BLaER1 (cell line): ENCODE measurements around the gene SAMD11.
"Not testable (repeated sequence)": the region's sequence is repeated elsewhere in the genome, so short reads cannot be mapped to it uniquely, and the experiment has no call there.

Experiments used
- H3K27ac ChIP-seq: shearing (Covaris generic); formaldehyde crosslinking; 2 replicates; pipeline ENCODE4 v1.8.1; 2022
- H3K27me3 ChIP-seq: shearing (Covaris generic); formaldehyde crosslinking; 2 replicates; pipeline ENCODE4 v1.8.1; 2022
- H3K36me3 ChIP-seq: shearing (Covaris generic); formaldehyde crosslinking; 2 replicates; pipeline ENCODE4 v1.8.1; 2022
- H3K4me1 ChIP-seq: shearing (Covaris generic); formaldehyde crosslinking; 2 replicates; pipeline ENCODE4 v1.8.1; 2022
- H3K4me2 ChIP-seq: shearing (Covaris generic); formaldehyde crosslinking; 2 replicates; pipeline ENCODE4 v1.8.1; 2022
- H3K4me3 ChIP-seq: shearing (Covaris generic); formaldehyde crosslinking; 2 replicates; pipeline ENCODE4 v1.8.1; 2022
- H3K9ac ChIP-seq: shearing (Covaris generic); formaldehyde crosslinking; 2 replicates; pipeline ENCODE4 v1.8.1; 2022
- H3K9me3 ChIP-seq: shearing (Covaris generic); formaldehyde crosslinking; 2 replicates; pipeline ENCODE4 v1.8.1; 2022
- H4K20me1 ChIP-seq: shearing (Covaris generic); formaldehyde crosslinking; 2 replicates; pipeline ENCODE4 v1.8.1; 2022
- Cebpa-rat ChIP-seq: shearing (Covaris generic); IDR thresholded peaks from 2 replicates; pipeline ENCODE4 v1.8.1; 2022

The SAMD11 gene

GRCh38 chr1:974687-975328 lies 51.1 kb downstream of the SAMD11 start:
- Histone ChIP-seq H3K4me3 (no peak overlapping the region), H3K9ac (no peak overlapping the region), H3K27me3 (peaks cover 55% of the 10 kb centered on the region), H3K9me3 (no peaks in the 10 kb centered on the region), H3K4me2 (peak overlapping the region; percentile 70), H3K4me1 (peaks cover 14% of the 10 kb centered on the region), H4K20me1 (no peaks in the 10 kb centered on the region), H3K36me3 (no peaks in the 10 kb centered on the region), H3K27ac (no peak overlapping the region)
- TF ChIP-seq Cebpa-rat, result no peak

GRCh38 chr1:975365-975764 lies 51.6 kb downstream of the SAMD11 start:
- Histone ChIP-seq H3K27me3 (peaks cover 51% of the 10 kb centered on the region), H3K9me3 (no peaks in the 10 kb centered on the region), H3K36me3 (no peaks in the 10 kb centered on the region), H3K9ac (no peak overlapping the region), H3K27ac (no peak overlapping the region), H3K4me3 (no peak overlapping the region), H3K4me1 (peaks cover 14% of the 10 kb centered on the region), H3K4me2 (peak overlapping the region; percentile 70), H4K20me1 (no peaks in the 10 kb centered on the region)
- no peak for TF ChIP-seq Cebpa-rat

- H3K4me3 ChIP-seq, result no peak overlapping the region
- no peak for TF ChIP-seq Cebpa-rat
Measured at GRCh38 chr1:975896-976683, 52.4 kb downstream of the SAMD11 start.

GRCh38 chr1:976791-977190 lies 53.1 kb downstream of the SAMD11 start:
- not testable (repeated sequence) for H3K9me3 ChIP-seq, H3K27ac ChIP-seq, H4K20me1 ChIP-seq, H3K9ac ChIP-seq, H3K4me3 ChIP-seq, H3K36me3 ChIP-seq, H3K4me2 ChIP-seq
- Histone ChIP-seq H3K4me1 (peaks cover 19% of the 10 kb centered on the region), H3K27me3 (peaks cover 42% of the 10 kb centered on the region)

More at GRCh38 chr1:975896-976683, 52.4 kb downstream of the SAMD11 start:
- Histone ChIP-seq H3K9ac (no peak overlapping the region), H3K27ac (no peak overlapping the region), H3K9me3 (no peaks in the 10 kb centered on the region), H3K4me2 (peak overlapping the region; percentile 70), H3K36me3 (no peaks in the 10 kb centered on the region), H3K27me3 (peaks cover 44% of the 10 kb centered on the region), H4K20me1 (no peaks in the 10 kb centered on the region), H3K4me1 (peaks cover 14% of the 10 kb centered on the region)

- H3K4me2 ChIP-seq, result no peak overlapping the region
- no peaks in the 10 kb centered on the region for H3K9me3 ChIP-seq
- no peak overlapping the region for H3K9ac ChIP-seq
- no peaks in the 10 kb centered on the region for H4K20me1 ChIP-seq
- TF ChIP-seq Cebpa-rat, result no peak
- H3K27ac ChIP-seq, result no peak overlapping the region
- no peaks in the 10 kb centered on the region for H3K36me3 ChIP-seq
- no peak overlapping the region for H3K4me3 ChIP-seq
- peaks cover 26% of the 10 kb centered on the region for H3K4me1 ChIP-seq
- H3K27me3 ChIP-seq, result peaks cover 38% of the 10 kb centered on the region
Measured at GRCh38 chr1:978069-978834, 54.5 kb downstream of the SAMD11 start.

- H3K4me1 ChIP-seq, result peaks cover 26% of the 10 kb centered on the region
- no peaks in the 10 kb centered on the region for H4K20me1 ChIP-seq
- H3K9me3 ChIP-seq, result no peaks in the 10 kb centered on the region
- H3K4me2 ChIP-seq, result no peak overlapping the region
- peaks cover 37% of the 10 kb centered on the region for H3K27me3 ChIP-seq
- TF ChIP-seq Cebpa-rat, result no peak
- H3K36me3 ChIP-seq, result no peaks in the 10 kb centered on the region
- no peak overlapping the region for H3K9ac ChIP-seq
- no peak overlapping the region for H3K4me3 ChIP-seq
- no peak overlapping the region for H3K27ac ChIP-seq
Measured at GRCh38 chr1:978835-979743, 55.4 kb downstream of the SAMD11 start.

GRCh38 chr1:979744-980072 lies 56.0 kb downstream of the SAMD11 start:
- H3K9me3 ChIP-seq, result no peaks in the 10 kb centered on the region
- no peaks in the 10 kb centered on the region for H4K20me1 ChIP-seq
- H3K4me3 ChIP-seq, result no peak overlapping the region
- H3K27ac ChIP-seq, result no peak overlapping the region
- H3K9ac ChIP-seq, result no peak overlapping the region
- H3K27me3 ChIP-seq, result peaks cover 34% of the 10 kb centered on the region
- no peak overlapping the region for H3K4me2 ChIP-seq
- peaks cover 26% of the 10 kb centered on the region for H3K4me1 ChIP-seq
- TF ChIP-seq Cebpa-rat, result no peak
- H3K36me3 ChIP-seq, result no peaks in the 10 kb centered on the region

GRCh38 chr1:980137-980571 lies 56.4 kb downstream of the SAMD11 start:
- peaks cover 36% of the 10 kb centered on the region for H3K27me3 ChIP-seq
- no peak for TF ChIP-seq Cebpa-rat
- H4K20me1 ChIP-seq, result no peaks in the 10 kb centered on the region
- H3K9ac ChIP-seq, result no peak overlapping the region
- H3K4me3 ChIP-seq, result no peak overlapping the region
- peaks cover 26% of the 10 kb centered on the region for H3K4me1 ChIP-seq
- H3K36me3 ChIP-seq, result no peaks in the 10 kb centered on the region
- H3K4me2 ChIP-seq, result no peak overlapping the region
- no peaks in the 10 kb centered on the region for H3K9me3 ChIP-seq
- H3K27ac ChIP-seq, result no peak overlapping the region

GRCh38 chr1:980602-981395 lies 57.1 kb downstream of the SAMD11 start:
- Histone ChIP-seq H3K27me3 (peaks cover 36% of the 10 kb centered on the region), H3K9me3 (no peaks in the 10 kb centered on the region), H4K20me1 (no peaks in the 10 kb centered on the region), H3K9ac (no peak overlapping the region), H3K4me1 (peaks cover 19% of the 10 kb centered on the region), H3K4me2 (no peak overlapping the region), H3K4me3 (no peak overlapping the region), H3K36me3 (no peaks in the 10 kb centered on the region), H3K27ac (no peak overlapping the region)
- no peak for TF ChIP-seq Cebpa-rat
